HEK293 (cell line): ENCODE data around the gene UBE2D2.
"Not testable (repeated sequence)": the region's sequence is repeated elsewhere in the genome, so short reads cannot be mapped to it uniquely, and the experiment has no call there.

Experiments
- CTCF ChIA-PET: fragments of 350-600 bp; formaldehyde crosslinking; extraction: SDS; loops from one replicate; lab custom pipeline; 2021; ENCODE audit warnings: antibody characterized with exemption; lab: Yijun Ruan, JAX
- POLR2A ChIA-PET: fragments of 300-600 bp; formaldehyde crosslinking; extraction: SDS; loops from one replicate; lab custom pipeline; 2020; ENCODE audit warnings: antibody characterized with exemption, inconsistent platforms; lab: Yijun Ruan, JAX
- H3K27ac ChIP-seq: fragments of 200-500 bp; sonication (Bioruptor generic); 2 replicates; pipeline ENCODE4 v1.5.1; 2014; ENCODE audit warnings: low read depth, low read length, control low read depth, inconsistent platforms; ENCODE audit errors: extremely low read depth
- H3K36me3 ChIP-seq, 2 experiments: fragments of 200-500 bp in 1 of 2; sonication (Bioruptor generic) in 1 of 2; 1 replicate in 1 of 2; 2 replicates in 1 of 2; pipeline ENCODE4 v1.5.1; 2014 to 2017; ENCODE audit warnings: inconsistent platforms in 2 of 2, low read length in 2 of 2; ENCODE audit not compliant: control insufficient read depth in 2 of 2, insufficient read depth in 1 of 2
- H3K4me1 ChIP-seq: fragments of 200-500 bp; sonication (Bioruptor generic); 2 replicates; pipeline ENCODE4 v1.5.1; 2014; ENCODE audit warnings: mild to moderate bottlenecking, low read length, inconsistent platforms; ENCODE audit not compliant: control insufficient read depth, insufficient read depth
- H3K4me3 ChIP-seq: 2 replicates; pipeline ENCODE4 v1.5.1; 2011; ENCODE audit warnings: low read depth, mild to moderate bottlenecking, control low read depth, low read length, moderate library complexity
- H3K9me3 ChIP-seq: fragments of 200-500 bp; sonication (Bioruptor generic); 2 replicates; pipeline ENCODE4 v1.5.1; 2014; ENCODE audit warnings: low read depth, low read length, inconsistent platforms; ENCODE audit not compliant: control insufficient read depth, insufficient read depth
- HOXC10 ChIP-seq: sonication (generic); formaldehyde crosslinking; IDR thresholded peaks from 2 replicates; pipeline ENCODE4 v1.8.1; 2023; ENCODE audit warnings: mild to moderate bottlenecking, missing genetic modification reagents
- KLF10 ChIP-seq: fragments of 450-650 bp; IDR thresholded peaks from 2 replicates; pipeline ENCODE4 v1.5.1; 2018; ENCODE audit warnings: missing biosample characterization, mild to moderate bottlenecking, missing genetic modification characterization
- OVOL3 ChIP-seq: fragments of 450-650 bp; formaldehyde crosslinking; IDR thresholded peaks from 2 replicates; pipeline ENCODE4 v1.5.1; 2016; ENCODE audit warnings: missing biosample characterization, missing genetic modification characterization
- ZEB2 ChIP-seq: fragments of 450-650 bp; formaldehyde crosslinking; IDR thresholded peaks from 2 replicates; pipeline ENCODE4 v1.5.1; 2016; ENCODE audit warnings: missing biosample characterization, missing genetic modification characterization
- ZNF10 ChIP-seq: fragments of 450-650 bp; formaldehyde crosslinking; IDR thresholded peaks from 2 replicates; pipeline ENCODE4 v1.5.1; 2017; ENCODE audit warnings: missing biosample characterization, missing genetic modification characterization
- ZNF184 ChIP-seq: fragments of 450-650 bp; IDR thresholded peaks from 2 replicates; pipeline ENCODE4 v1.5.1; 2018; ENCODE audit warnings: missing biosample characterization, mild to moderate bottlenecking, missing genetic modification characterization
- ZNF302 ChIP-seq: fragments of 450-650 bp; formaldehyde crosslinking; IDR thresholded peaks from 2 replicates; pipeline ENCODE4 v1.5.1; 2016; ENCODE audit warnings: missing biosample characterization, missing genetic modification characterization, low read depth
- ZNF404 ChIP-seq: fragments of 450-650 bp; formaldehyde crosslinking; IDR thresholded peaks from 2 replicates; pipeline ENCODE4 v1.5.1; 2017; ENCODE audit warnings: missing biosample characterization, missing genetic modification characterization
- ZNF416 ChIP-seq: fragments of 450-650 bp; formaldehyde crosslinking; IDR thresholded peaks from 2 replicates; pipeline ENCODE4 v1.5.1; 2016; ENCODE audit warnings: missing biosample characterization, missing genetic modification characterization
- ZNF529 ChIP-seq: fragments of 450-650 bp; formaldehyde crosslinking; IDR thresholded peaks from 2 replicates; pipeline ENCODE4 v1.5.1; 2017; ENCODE audit warnings: missing genetic modification characterization, missing biosample characterization; ENCODE audit not compliant: insufficient replicate concordance
- ZNF560 ChIP-seq: fragments of 450-650 bp; formaldehyde crosslinking; IDR thresholded peaks from 2 replicates; pipeline ENCODE4 v1.5.1; 2017; ENCODE audit warnings: missing biosample characterization, missing genetic modification characterization, borderline replicate concordance
- ZNF596 ChIP-seq: fragments of 450-650 bp; IDR thresholded peaks from 2 replicates; pipeline ENCODE4 v1.5.0; 2018; ENCODE audit warnings: missing biosample characterization, mild to moderate bottlenecking, missing genetic modification characterization, moderate library complexity
- ZNF610 ChIP-seq: fragments of 450-650 bp; formaldehyde crosslinking; IDR thresholded peaks from 2 replicates; pipeline ENCODE4 v1.5.1; 2016; ENCODE audit warnings: missing biosample characterization, missing genetic modification characterization, borderline replicate concordance
- ZNF626 ChIP-seq: fragments of 450-650 bp; sonication (Bioruptor Pico); formaldehyde crosslinking; IDR thresholded peaks from 2 replicates; pipeline ENCODE4 v1.5.1; 2018; ENCODE audit warnings: missing biosample characterization, missing genetic modification characterization, inconsistent platforms
- ZNF660 ChIP-seq: fragments of 450-650 bp; IDR thresholded peaks from 2 replicates; pipeline ENCODE4 v1.5.1; 2018; ENCODE audit warnings: missing biosample characterization, mild to moderate bottlenecking, missing genetic modification characterization
- TF ChIP-seq, protein P1 (sequence below): fragments of 450-650 bp; formaldehyde crosslinking; IDR thresholded peaks from 2 replicates; pipeline ENCODE4 v1.5.1; 2016; ENCODE audit warnings: missing biosample characterization, missing genetic modification characterization

UBE2D2 gene

GRCh38 chr5:139549162-139549894 is 11.8 kb upstream of the UBE2D2 start:
- CTCF ChIA-PET, result no interaction called here
- Histone ChIP-seq H3K36me3 (no peaks in the 10 kb centered on the region), H3K4me3 (no peak overlapping the region), H3K27ac (no peak overlapping the region), H3K4me1 (no peaks in the 10 kb centered on the region), H3K9me3 (no peaks in the 10 kb centered on the region; the same call in 1 of the 2 replicates)
- TF ChIP-seq ZNF416 (tag by site-specific recombination), result peak; percentile 70; the same call in 1 of the 2 replicates
- no peak for TF ChIP-seq ZNF404
- TF ChIP-seq ZNF560 (tag by site-specific recombination), result 0 out of 2 replicates have a peak, but pooled peaks have one; percentile 12
- peak; percentile 65; the same call in 1 of the 2 replicates for TF ChIP-seq ZNF184
- no peak for TF ChIP-seq ZNF10 (tag by site-specific recombination)
- TF ChIP-seq HOXC10 (CRISPR knock-in tag), result no peak
- no peak for TF ChIP-seq ZNF302 (tag by site-specific recombination)
- TF ChIP-seq, protein P1, sequence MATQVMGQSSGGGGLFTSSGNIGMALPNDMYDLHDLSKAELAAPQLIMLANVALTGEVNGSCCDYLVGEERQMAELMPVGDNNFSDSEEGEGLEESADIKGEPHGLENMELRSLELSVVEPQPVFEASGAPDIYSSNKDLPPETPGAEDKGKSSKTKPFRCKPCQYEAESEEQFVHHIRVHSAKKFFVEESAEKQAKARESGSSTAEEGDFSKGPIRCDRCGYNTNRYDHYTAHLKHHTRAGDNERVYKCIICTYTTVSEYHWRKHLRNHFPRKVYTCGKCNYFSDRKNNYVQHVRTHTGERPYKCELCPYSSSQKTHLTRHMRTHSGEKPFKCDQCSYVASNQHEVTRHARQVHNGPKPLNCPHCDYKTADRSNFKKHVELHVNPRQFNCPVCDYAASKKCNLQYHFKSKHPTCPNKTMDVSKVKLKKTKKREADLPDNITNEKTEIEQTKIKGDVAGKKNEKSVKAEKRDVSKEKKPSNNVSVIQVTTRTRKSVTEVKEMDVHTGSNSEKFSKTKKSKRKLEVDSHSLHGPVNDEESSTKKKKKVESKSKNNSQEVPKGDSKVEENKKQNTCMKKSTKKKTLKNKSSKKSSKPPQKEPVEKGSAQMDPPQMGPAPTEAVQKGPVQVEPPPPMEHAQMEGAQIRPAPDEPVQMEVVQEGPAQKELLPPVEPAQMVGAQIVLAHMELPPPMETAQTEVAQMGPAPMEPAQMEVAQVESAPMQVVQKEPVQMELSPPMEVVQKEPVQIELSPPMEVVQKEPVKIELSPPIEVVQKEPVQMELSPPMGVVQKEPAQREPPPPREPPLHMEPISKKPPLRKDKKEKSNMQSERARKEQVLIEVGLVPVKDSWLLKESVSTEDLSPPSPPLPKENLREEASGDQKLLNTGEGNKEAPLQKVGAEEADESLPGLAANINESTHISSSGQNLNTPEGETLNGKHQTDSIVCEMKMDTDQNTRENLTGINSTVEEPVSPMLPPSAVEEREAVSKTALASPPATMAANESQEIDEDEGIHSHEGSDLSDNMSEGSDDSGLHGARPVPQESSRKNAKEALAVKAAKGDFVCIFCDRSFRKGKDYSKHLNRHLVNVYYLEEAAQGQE (tag by site-specific recombination), result no peak
- no peak for TF ChIP-seq ZNF660 (tag by site-specific recombination)
- TF ChIP-seq ZNF626 (tag by site-specific recombination), result 0 out of 2 replicates have a peak, but pooled peaks have one; percentile 73
- TF ChIP-seq ZNF596, result no peak
- TF ChIP-seq ZEB2 (tag by site-specific recombination), result no peak
- TF ChIP-seq KLF10 (tag by site-specific recombination), result no peak
- TF ChIP-seq ZNF610 (tag by site-specific recombination), result 0 out of 2 replicates have a peak, but pooled peaks have one; percentile 36
- TF ChIP-seq OVOL3, result no peak
- peak; percentile 69 for TF ChIP-seq ZNF529 (tag by site-specific recombination)
- POLR2A ChIA-PET, result interaction anchor here (2.9 kb wide), 1 partner anchor 12 kb away, joined by 22 read pairs; the partner anchor contains the start of gene UBE2D2

GRCh38 chr5:139550051-139550872 is 10.9 kb upstream of the UBE2D2 start:
- CTCF ChIA-PET, result interaction anchor here (1.0 to 1.1 kb wide), 2 partner anchors 36 to 127 kb away, joined by 3 to 4 read pairs; no protein-coding TSS in a partner anchor

More at GRCh38 chr5:139550051-139550872, 10.9 kb upstream of the UBE2D2 start:
- POLR2A ChIA-PET, result interaction anchor here (2.9 kb wide), 1 partner anchor 11 kb away, joined by 22 read pairs; the partner anchor contains the start of gene UBE2D2
- not testable (repeated sequence) for H3K9me3 ChIP-seq, H3K4me3 ChIP-seq, H3K36me3 ChIP-seq, H3K27ac ChIP-seq, H3K4me1 ChIP-seq
